HG03135 (cell line): ENCODE measurements around the gene CLMN.

Experiments
- ATAC-seq: cut with Tn5 transposase; IDR thresholded peaks from one replicate; pipeline ENCODE4 v1.9.1; 2021; ENCODE audit warnings: mild to moderate bottlenecking, moderate library complexity; ENCODE audit not compliant: unreplicated experiment

Gene CLMN

GRCh38 chr14:95264271-95264973, 55.3 kb downstream of the CLMN start:
- ATAC-seq = no peak

GRCh38 chr14:95263527-95264231, 56.0 kb downstream of the CLMN start:
- ATAC-seq = no peak

GRCh38 chr14:95262511-95262891, 57.2 kb downstream of the CLMN start:
- no peak for ATAC-seq

- no peak for ATAC-seq
Observed at GRCh38 chr14:95261616-95262510, 57.8 kb downstream of the CLMN start.

- ATAC-seq = no peak
Observed at GRCh38 chr14:95260537-95261361, 59.0 kb downstream of the CLMN start.

DNA sequence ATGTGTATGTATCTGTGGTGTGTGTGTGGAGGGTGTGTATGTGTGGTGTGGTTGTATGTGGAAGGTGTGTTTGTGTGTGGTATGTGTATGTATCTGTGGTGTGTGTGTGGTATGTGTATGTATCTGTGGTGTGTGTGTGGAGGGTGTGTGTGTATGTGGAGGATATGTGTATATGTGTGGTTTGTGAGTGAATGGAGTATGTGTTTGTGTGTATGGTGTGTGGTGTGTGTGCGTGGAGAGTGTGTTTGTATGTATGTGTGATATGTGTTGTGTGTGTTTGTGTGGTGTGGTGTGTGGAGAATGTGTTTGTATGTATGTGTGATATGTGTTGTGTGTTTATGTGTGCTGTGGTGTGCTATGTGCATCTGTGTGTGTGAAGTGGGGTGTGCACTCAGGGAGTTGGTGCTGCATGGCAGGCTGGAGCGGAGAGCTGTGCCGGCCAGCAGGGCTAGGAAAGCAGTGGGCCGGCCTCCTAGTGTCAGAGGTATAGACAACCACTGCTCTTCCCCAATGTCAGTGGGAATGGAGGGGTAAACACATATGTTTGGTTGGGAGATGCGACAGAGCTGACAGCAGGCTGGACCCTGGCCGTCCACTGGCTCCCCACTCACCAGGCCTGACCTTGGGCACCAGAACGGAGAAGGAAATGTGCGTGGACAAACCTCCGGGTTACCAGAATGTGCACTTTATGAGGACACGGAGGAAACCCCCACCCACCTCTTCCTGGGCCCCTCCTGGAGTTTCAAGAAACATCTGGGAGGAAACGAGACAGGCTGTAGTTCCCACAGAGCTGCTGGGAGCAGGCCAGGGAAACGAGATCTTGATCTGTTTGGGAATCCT, 60.7 kb downstream of the CLMN start:
- no peak for ATAC-seq

DNA sequence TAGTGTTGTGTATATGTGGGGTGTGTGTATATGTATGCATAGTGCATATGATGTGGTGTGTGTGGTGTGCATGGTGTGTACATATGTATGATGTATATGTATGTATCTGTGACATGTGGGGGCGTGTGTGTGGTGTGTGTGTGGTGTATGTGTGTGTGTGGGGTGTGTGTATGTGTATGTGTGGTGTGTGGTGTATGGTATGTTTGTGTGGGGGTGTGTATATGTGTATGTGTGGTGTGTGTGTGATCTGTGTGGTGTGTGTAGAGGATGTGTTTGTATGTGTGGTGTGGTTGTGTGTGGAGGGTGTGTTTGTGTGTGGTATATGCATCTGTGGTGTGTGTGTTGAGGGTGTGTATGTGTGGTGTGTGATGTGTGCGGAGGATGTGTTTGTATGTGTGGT, 61.6 kb downstream of the CLMN start:
- no peak for ATAC-seq

- ATAC-seq = no peak
Observed at GRCh38 chr14:95257521-95257920, 62.2 kb downstream of the CLMN start.

DNA sequence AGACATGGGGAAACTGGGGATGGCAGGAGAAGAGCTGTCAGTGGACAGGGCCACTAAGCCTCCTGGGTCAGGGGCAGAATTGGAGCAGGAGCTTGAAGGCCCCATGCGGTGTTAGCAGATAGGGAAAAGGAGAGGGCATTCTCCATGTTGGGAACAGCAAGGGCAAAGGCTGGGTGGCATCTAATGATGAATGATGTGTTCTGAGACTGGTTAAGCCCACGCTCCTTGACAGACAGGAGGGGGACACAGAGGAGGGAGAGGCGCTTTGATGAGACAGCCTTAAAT, 63.0 kb downstream of the CLMN start:
- no peak for ATAC-seq

GRCh38 chr14:95256002-95256775, 63.5 kb downstream of the CLMN start:
- no peak for ATAC-seq

DNA sequence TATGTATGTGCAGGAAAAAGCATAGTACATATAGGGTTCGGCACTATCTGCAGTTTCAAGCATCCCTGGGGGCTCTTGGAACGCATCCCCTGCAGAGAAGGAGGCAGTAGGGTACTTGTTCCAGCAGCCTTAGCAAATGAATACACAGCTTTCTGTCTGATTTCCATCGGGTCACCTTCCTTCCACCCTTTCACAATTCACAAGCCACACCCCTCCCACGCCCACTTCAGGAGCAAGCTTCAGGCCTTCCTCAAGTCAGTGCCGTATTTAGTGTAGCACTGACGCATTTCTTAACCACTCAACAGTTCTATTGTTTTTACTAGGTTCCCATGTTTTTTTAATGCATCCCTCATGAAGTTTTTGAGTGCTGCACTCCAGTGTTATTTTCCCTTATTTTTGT, 64.2 kb downstream of the CLMN start:
- ATAC-seq = no peak

- ATAC-seq = no peak
Observed at GRCh38 chr14:95255013-95255412, 64.7 kb downstream of the CLMN start.

GRCh38 chr14:95254288-95254687, 65.4 kb downstream of the CLMN start:
- ATAC-seq = no peak

GRCh38 chr14:95253039-95253630, 66.6 kb downstream of the CLMN start:
- no peak for ATAC-seq

- ATAC-seq = no peak
Observed at GRCh38 chr14:95252219-95252618, 67.5 kb downstream of the CLMN start.

- no peak for ATAC-seq
Observed at GRCh38 chr14:95250936-95251335, 68.8 kb downstream of the CLMN start.

DNA sequence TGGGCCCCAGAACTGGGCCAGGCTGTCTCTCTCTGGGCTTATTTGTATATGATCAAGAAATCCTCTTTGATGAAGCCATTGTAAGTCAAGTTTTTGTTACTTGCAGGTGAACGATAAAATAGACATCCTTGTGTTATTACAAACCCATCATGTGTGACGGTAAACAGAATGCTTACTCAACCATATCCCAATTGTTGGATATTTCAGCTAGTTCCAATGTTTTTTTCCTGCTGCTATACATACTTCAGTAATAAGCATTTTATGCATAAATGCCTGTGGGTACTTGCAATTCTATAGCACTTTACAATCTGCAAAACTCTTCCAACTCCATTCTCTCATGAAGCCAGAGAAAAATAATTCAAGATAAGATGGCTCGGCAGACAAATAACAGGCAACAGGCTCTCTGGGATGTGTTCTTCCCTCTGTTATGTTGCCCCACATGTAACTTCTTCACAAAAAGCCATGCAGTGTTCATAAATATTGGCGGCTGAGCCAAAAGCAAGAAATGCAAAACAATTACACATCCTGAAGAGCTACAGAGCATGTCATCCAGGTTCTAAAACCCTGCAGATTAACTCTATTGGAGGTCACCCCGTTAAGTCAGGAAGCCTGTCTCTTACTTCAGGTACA, 69.5 kb downstream of the CLMN start:
- no peak for ATAC-seq

DNA sequence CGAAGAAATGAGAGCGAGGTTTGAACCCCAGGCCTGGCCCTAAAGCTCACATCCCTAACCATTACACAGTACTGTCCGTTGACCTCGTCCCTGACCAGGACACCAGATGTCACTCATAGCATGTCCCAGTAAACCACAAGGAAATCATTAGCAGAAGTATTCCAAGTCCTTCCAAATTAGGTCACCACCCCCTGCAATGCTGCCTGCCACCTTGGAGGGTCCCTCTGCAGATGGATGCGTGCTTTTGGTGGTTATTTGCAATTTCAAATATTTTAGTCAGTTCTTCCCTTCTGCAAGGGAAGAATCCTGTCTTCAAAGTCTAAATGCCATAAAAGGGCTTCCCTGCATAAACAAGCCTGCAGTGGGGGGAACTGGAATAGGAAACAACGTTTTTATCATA, 71.3 kb downstream of the CLMN start:
- no peak for ATAC-seq

GRCh38 chr14:95246870-95247269, 72.8 kb downstream of the CLMN start:
- no peak for ATAC-seq
